Measurements from ENCODE around the gene OSTF1.

OSTF1 gene

DNA sequence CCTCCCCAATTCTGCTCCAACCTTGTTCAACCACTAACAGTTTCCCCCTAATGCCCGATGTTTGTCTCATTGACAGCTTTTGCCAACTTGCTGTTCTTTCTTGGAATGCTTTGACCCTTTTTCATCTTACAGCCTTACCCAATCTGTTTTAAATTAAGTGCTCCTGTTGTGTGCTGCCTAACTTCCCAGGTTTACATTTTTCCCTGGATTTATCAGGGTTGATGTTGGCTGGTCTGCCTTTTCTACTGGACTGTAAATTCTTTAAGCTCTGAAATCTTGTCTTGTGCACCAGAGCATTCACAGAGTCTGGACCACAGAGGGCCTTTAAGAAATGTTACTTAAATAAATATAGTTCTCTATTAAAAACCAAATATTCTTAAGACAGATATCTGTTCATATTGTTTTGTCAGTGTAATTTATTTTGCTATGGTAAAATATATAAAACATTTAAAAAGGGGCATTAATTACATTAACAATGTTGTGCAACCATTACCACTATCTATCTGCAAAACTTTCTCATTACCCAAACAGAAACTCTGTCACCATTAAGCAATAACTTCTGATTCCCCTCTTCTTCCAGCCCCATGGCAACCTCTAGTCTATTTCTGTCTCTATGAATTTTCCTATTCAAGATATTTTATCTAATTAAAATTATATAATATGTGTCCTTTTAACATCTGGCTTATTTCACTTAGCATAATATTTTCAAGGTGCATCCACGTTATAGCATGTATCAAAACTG is 73.0 kb downstream of the OSTF1 start:
- in situ Hi-C loops (cut with MboI; ENCODE audit: low sequenced_read_pairs) = no loop called here

- in situ Hi-C loops (cut with MboI; ENCODE audit: low sequenced_read_pairs) = no loop called here
Observed at GRCh38 chr9:75163764-75164163, 75.5 kb downstream of the OSTF1 start.

DNA sequence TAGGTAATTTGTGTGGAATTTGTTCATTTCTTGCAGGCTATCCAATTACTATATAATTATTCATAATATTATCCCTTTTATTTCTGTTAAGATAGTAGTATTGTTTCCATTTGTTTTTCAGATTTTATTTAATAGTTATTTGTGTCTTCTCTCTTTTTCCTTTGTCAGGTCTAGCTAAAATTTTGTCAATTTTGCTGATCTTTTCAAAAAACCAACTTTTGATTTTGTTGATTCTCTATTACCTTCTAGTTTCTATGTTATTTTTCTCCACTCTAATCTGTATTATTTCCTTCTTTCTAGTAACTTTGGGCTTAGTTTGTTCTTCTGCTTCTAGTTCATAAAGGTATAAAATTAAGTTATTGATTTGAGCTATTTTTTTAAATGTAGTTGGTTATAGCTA is 76.3 kb downstream of the OSTF1 start:
- in situ Hi-C loops (cut with MboI; ENCODE audit: low sequenced_read_pairs) = no loop called here

DNA sequence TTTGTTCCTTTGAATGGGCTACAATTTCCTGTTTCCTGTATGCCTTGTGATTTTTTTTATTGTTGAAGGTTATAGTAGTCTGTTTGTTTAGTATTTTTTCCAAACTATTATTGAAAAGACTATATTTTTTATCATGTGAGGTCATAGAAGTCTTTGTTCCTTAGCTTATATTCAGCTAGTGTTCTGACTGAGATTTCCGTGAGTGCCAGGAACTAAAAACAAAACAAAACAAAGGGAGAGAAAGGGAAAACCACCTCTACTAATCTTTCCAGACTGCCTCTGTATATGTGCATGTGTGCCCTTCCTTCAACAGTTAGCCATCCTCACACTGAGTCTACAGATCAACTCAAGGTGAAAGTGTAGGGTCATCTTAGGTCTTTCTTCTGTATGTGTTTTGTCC is 79.0 kb downstream of the OSTF1 start:
- in situ Hi-C loops (cut with MboI; ENCODE audit: low sequenced_read_pairs) = no loop called here

DNA sequence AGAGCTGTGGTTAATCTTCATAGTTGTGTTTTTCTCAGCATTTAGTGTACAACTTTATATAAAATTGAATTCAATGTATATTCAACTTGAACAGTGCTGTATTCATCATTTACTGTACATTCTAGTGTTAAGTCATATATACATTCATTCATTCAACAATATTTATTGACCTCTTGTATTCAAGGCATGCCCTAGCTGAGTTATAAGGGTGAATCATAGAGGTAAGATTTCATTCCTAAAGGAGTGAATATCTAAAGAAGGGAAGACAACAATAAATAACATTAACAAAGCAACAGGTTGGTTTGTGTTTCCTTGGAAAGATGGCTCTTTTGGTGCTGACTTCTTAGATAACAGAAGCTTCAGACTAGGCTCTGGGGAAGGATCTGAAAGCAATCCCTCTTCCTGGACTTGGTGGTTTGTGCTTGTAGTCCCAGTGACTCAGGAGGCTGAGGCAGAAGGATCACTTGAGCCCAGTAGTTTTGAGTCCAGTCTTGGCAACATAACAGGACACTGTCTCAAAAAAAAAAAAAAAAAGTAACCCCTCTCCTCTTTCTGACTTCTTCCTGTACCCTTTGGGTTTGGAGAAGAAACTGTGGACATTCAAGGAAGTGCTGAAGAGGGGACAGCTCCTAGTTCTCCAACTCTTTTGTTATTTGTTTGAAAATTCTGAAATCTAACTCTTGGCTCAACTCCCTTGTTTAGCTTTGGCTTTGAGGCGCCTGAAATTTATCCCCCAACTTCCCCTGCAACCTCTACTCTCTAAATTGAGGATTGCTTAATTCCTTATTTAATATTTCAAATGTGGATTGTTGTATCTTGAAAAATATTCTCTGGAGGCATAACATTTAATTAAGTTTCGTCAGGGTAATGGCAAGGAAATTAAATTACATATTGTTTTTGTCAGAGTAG is 80.2 kb downstream of the OSTF1 start:
- in situ Hi-C loops (cut with MboI; ENCODE audit: low sequenced_read_pairs) = no loop called here

DNA sequence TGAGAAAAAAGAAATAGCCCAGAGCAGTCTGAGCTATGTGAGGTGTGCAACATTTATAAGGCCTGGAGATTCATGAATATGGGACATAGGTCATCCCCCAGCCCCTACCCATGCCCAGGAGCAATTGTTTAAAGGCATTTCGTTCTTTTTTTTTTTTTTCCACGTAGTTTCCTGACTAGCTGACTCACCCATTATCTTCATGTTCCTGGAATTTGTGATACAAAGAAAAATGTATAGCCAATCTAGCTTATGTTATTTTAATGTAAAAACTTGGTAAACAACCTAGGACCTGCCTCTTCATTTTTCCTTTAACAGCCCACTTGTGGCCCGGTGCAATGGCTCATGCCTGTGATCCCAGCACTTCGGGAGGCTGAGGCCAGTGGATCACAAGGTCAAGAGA is 81.3 kb downstream of the OSTF1 start:
- in situ Hi-C loops (cut with MboI; ENCODE audit: low sequenced_read_pairs) = no loop called here

DNA sequence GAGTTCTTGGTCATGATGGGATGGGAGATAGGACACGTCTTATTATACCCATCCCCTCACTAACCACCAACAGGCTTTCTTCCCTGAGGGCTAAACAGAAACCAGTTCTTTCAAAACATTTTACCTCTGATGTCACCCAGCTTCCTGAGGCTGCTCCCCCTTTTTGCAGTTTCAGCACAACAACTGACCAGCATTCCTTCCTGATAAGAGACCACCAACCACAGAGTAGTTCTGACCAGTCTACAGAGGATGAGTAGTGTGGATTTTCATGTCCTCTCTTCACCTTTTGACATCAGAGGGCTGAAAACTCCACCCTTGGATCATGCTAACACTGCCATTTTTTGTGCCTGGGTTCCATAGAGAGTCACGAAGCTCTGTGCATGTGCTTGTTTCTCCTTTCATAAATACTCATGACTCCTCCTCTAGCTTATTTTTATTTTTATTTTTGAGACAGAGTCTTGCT is 82.6 kb downstream of the OSTF1 start:
- in situ Hi-C loops (cut with MboI; ENCODE audit: low sequenced_read_pairs) = no loop called here

GRCh38 chr9:75175395-75175794 is 87.1 kb downstream of the OSTF1 start:
- in situ Hi-C loops (cut with MboI; ENCODE audit: low sequenced_read_pairs) = loop anchor here (25.0 kb wide), 1 partner anchor 388 kb away; no protein-coding TSS in a partner anchor

- in situ Hi-C loops (cut with MboI; ENCODE audit: low sequenced_read_pairs) = loop anchor here (25.0 kb wide), 1 partner anchor 389 kb away; no protein-coding TSS in a partner anchor
Observed at GRCh38 chr9:75176037-75176436, 87.7 kb downstream of the OSTF1 start.

- in situ Hi-C loops (cut with MboI; ENCODE audit: low sequenced_read_pairs) = loop anchor here (25.0 kb wide), 1 partner anchor 394 kb away; no protein-coding TSS in a partner anchor
Observed at GRCh38 chr9:75181750-75182149, 93.4 kb downstream of the OSTF1 start.

DNA sequence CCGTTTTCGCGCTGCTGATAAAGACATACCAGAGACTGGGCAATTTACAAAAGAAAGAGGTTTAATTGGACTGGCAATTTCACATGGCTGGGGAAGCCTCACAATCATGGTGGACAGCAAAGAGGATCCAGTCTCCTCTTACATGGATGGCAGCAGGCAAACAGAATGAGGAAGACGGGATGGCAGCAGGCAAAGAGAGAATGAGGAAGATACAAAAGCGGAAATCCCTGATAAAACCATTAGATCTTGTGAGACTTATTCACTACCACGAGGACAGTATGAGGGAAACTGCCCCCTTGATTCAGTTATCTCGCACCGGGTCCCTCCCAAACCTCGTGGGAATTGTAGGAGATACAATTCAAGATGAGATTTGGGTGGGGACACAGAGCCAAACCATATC is 95.0 kb downstream of the OSTF1 start:
- in situ Hi-C loops (cut with MboI; ENCODE audit: low sequenced_read_pairs) = loop anchor here (25.0 kb wide), 1 partner anchor 396 kb away; no protein-coding TSS in a partner anchor

GRCh38 chr9:75184471-75184870 is 96.2 kb downstream of the OSTF1 start:
- in situ Hi-C loops (cut with MboI; ENCODE audit: low sequenced_read_pairs) = loop anchor here (25.0 kb wide), 1 partner anchor 397 kb away; no protein-coding TSS in a partner anchor

GRCh38 chr9:75185585-75186170 is 97.4 kb downstream of the OSTF1 start:
- in situ Hi-C loops (cut with MboI; ENCODE audit: low sequenced_read_pairs) = loop anchor here (25.0 kb wide), 1 partner anchor 398 kb away; no protein-coding TSS in a partner anchor

- in situ Hi-C loops (cut with MboI; ENCODE audit: low sequenced_read_pairs) = loop anchor here (25.0 kb wide), 1 partner anchor 400 kb away; no protein-coding TSS in a partner anchor
Observed at GRCh38 chr9:75186767-75187380, 98.6 kb downstream of the OSTF1 start.

- in situ Hi-C loops (cut with MboI; ENCODE audit: low sequenced_read_pairs) = loop anchor here (25.0 kb wide), 1 partner anchor 401 kb away; no protein-coding TSS in a partner anchor
Observed at GRCh38 chr9:75188756-75189155, 100.4 kb downstream of the OSTF1 start.

DNA sequence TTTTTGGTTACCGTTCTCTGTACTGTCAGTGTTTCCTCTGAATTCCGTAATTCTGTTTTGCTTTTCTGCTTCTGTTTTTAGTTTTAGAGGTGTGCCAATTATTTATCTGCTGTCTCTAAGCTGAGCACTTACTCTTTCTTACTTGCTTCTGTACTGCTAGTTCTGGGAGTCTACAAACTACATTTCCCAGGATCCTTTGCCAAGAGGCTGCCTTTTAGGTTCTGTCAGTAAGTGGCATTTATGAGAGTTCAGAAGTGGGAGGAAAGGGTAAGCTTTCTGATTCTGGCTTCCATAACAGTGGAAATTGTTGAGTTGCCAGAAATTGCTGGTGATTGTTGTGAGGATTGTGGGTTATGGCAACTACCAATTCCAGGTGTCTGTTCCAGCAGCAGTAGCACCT is 102.4 kb downstream of the OSTF1 start:
- in situ Hi-C loops (cut with MboI; ENCODE audit: low sequenced_read_pairs) = loop anchor here (25.0 kb wide), 1 partner anchor 403 kb away; no protein-coding TSS in a partner anchor

All from HL-60/S4 treated with retinoic acid at 250 ng/mL for 4 days and 3 days (cell line).